K562 (cell line): Measurements from ENCODE around the gene HNRNPU. TPM values are rescaled to one million over a fixed set of nuclear protein-coding genes. Genes with fewer than 3 reads are reported as not detected.

Source experiments
- PBX2 ChIP-seq, 2 experiments: IDR thresholded peaks in 1 of 2; conservative IDR thresholded peaks in 1 of 2; 2 replicates each; pipeline ENCODE4 v1.6.1; 2016; ENCODE audit warnings: low read depth in 2 of 2, mild to moderate bottlenecking in 1 of 2, missing compliant biosample characterization in 1 of 2, missing genetic modification characterization in 1 of 2, moderate library complexity in 1 of 2
- PCBP2 ChIP-seq: fragments of 200-400 bp; formaldehyde crosslinking; IDR thresholded peaks from 2 replicates; pipeline ENCODE4 v1.6.1; 2018; ENCODE audit warnings: low read length, low read depth, mild to moderate bottlenecking, moderate library complexity; ENCODE audit not compliant: poor library complexity, severe bottlenecking
- SMAD1 ChIP-seq: fragments of 150-350 bp; IDR thresholded peaks from 2 replicates; pipeline ENCODE4 v1.6.1; 2014; ENCODE audit warnings: low read length, low read depth; ENCODE audit not compliant: partially characterized antibody
- ZNF830 ChIP-seq: fragments of 250-450 bp; sonication (Bioruptor Pico); IDR thresholded peaks from 2 replicates; pipeline ENCODE4 v1.5.0; 2021; ENCODE audit warnings: mild to moderate bottlenecking
- polyA plus RNA-seq, 8 experiments: library from polyadenylated mRNA; depleted of rRNA in 4 of 8; stranded (reverse) in 5 of 8; unstranded in 3 of 8; fragments of >200 nt; fragmentation: Nextera tagmentation in 2 of 8; fragmentation: Illumina TruSeq in 1 of 8; extraction: Ambion mirVana in 2 of 8; extraction: Trizol in 1 of 8; gene quantifications; 2 replicates each; pipeline versions ENCODE4 v1.2.1 to v1.2.3, GENCODE V29; 2011 to 2014; ENCODE audit warnings: inconsistent platforms in 1 of 8, missing spikeins in 1 of 8
- total RNA-seq, 7 experiments: library from RNA; depleted of rRNA in 6 of 7; stranded (reverse); fragments of >200 nt in 6 of 7; fragmentation: Illumina TruSeq in 2 of 7; extraction: Trizol in 2 of 7; gene quantifications; 2 replicates each; pipeline versions ENCODE4 v1.2.1 to v1.2.3, GENCODE V29; 2011 to 2021; ENCODE audit warnings: low replicate concordance in 1 of 7
- TF ChIP-seq, protein P1 (sequence below): sonication (generic); formaldehyde crosslinking; IDR thresholded peaks from 2 replicates; pipeline ENCODE4 v1.8.0; 2022; ENCODE audit warnings: mild to moderate bottlenecking, low read depth, missing genetic modification reagents
- TF ChIP-seq, protein P2 (sequence below): fragments of 250-450 bp; sonication (Bioruptor Pico); IDR thresholded peaks from 2 replicates; pipeline ENCODE4 v1.5.0; 2020; ENCODE audit warnings: mild to moderate bottlenecking, borderline replicate concordance
- TF ChIP-seq, protein P3 (sequence below): fragments of 250-450 bp; sonication (Bioruptor Pico); IDR thresholded peaks from 2 replicates; pipeline ENCODE4 v1.5.0; 2021; ENCODE audit warnings: mild to moderate bottlenecking, borderline replicate concordance

HNRNPU gene
- total and polyA plus RNA-seq, 9 of the 15 experiments (the other 6 are each of a cell fraction or from before 2014, with no cell fraction given) = 159 to 777 (median 577) TPM

DNA sequence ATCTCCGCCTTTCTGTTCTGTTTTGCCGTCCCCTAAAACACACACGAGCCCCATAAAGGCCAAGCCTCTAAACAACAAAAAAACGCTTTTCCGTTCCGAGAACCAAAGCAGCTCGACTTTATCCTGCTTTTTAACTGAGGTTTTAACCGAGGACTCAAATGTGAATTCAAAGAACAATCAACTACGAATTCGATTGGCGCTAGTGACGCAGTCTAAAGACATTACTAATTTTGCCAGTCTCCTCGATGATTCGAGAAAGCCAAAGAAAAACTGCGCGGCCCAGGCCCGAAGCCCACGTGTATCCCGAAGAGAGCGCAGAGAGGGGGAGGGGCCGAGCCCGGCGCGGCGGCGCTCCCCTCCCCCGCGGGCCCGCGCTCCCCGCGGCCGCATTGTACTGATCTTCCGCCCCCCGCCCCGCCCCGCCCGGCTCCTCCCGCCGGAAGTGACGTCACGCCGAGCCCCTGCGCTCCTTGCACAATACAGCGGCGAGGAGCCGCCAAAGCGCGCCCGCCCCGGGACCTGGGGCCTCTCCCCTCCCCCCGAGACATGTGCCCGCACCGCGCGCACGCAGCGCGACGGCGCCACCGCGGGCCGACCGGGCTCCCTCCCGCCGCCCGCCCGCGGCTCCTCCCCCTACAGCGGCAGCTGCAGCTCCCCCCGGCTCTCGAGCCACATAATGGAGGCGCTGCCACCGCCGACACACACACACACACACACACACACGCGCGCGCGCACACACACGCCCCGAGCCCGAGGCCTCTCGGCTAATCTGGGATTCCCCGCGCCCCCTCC, 1.4 kb downstream of the HNRNPU start (continued):
- TF ChIP-seq, protein P1, sequence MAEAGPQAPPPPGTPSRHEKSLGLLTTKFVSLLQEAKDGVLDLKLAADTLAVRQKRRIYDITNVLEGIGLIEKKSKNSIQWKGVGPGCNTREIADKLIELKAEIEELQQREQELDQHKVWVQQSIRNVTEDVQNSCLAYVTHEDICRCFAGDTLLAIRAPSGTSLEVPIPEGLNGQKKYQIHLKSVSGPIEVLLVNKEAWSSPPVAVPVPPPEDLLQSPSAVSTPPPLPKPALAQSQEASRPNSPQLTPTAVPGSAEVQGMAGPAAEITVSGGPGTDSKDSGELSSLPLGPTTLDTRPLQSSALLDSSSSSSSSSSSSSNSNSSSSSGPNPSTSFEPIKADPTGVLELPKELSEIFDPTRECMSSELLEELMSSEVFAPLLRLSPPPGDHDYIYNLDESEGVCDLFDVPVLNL (CRISPR knock-in tag) = no peak
- TF ChIP-seq PCBP2 = peak; percentile 74
- peak; percentile 63 for TF ChIP-seq SMAD1
- TF ChIP-seq, protein P2, sequence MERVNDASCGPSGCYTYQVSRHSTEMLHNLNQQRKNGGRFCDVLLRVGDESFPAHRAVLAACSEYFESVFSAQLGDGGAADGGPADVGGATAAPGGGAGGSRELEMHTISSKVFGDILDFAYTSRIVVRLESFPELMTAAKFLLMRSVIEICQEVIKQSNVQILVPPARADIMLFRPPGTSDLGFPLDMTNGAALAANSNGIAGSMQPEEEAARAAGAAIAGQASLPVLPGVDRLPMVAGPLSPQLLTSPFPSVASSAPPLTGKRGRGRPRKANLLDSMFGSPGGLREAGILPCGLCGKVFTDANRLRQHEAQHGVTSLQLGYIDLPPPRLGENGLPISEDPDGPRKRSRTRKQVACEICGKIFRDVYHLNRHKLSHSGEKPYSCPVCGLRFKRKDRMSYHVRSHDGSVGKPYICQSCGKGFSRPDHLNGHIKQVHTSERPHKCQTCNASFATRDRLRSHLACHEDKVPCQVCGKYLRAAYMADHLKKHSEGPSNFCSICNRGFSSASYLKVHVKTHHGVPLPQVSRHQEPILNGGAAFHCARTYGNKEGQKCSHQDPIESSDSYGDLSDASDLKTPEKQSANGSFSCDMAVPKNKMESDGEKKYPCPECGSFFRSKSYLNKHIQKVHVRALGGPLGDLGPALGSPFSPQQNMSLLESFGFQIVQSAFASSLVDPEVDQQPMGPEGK (CRISPR knock-in tag) = no peak
- no peak for TF ChIP-seq PBX2 (CRISPR knock-in tag; IDR thresholded peaks at IDR 0.05; ENCODE audit: low read depth)
- TF ChIP-seq PBX2 (tag; conservative IDR thresholded peaks at IDR 0.05; ENCODE audit: low read depth) = no peak
- TF ChIP-seq, protein P3, sequence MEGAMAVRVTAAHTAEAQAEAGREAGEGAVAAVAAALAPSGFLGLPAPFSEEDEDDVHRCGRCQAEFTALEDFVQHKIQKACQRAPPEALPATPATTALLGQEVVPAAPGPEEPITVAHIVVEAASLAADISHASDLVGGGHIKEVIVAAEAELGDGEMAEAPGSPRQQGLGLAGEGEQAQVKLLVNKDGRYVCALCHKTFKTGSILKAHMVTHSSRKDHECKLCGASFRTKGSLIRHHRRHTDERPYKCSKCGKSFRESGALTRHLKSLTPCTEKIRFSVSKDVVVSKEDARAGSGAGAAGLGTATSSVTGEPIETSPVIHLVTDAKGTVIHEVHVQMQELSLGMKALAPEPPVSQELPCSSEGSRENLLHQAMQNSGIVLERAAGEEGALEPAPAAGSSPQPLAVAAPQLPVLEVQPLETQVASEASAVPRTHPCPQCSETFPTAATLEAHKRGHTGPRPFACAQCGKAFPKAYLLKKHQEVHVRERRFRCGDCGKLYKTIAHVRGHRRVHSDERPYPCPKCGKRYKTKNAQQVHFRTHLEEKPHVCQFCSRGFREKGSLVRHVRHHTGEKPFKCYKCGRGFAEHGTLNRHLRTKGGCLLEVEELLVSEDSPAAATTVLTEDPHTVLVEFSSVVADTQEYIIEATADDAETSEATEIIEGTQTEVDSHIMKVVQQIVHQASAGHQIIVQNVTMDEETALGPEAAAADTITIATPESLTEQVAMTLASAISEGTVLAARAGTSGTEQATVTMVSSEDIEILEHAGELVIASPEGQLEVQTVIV (CRISPR knock-in tag) = no peak
- TF ChIP-seq ZNF830 (CRISPR knock-in tag) = no peak
